CD4-positive, alpha-beta T cell treated with Interleukin-21 for 1 hour (primary cell): ENCODE data around the gene APOL4.
A peak's percentile ranks its signal among the peaks of the same experiment; 100 is the strongest.
"Not testable (repeated sequence)": the region's sequence is repeated elsewhere in the genome, so short reads cannot be mapped to it uniquely, and the experiment has no call there.

Source experiments
- DNase-seq: peaks from one replicate; pipeline ENCODE4 v3.0.0-alpha.2; 2020

The APOL4 gene

DNA sequence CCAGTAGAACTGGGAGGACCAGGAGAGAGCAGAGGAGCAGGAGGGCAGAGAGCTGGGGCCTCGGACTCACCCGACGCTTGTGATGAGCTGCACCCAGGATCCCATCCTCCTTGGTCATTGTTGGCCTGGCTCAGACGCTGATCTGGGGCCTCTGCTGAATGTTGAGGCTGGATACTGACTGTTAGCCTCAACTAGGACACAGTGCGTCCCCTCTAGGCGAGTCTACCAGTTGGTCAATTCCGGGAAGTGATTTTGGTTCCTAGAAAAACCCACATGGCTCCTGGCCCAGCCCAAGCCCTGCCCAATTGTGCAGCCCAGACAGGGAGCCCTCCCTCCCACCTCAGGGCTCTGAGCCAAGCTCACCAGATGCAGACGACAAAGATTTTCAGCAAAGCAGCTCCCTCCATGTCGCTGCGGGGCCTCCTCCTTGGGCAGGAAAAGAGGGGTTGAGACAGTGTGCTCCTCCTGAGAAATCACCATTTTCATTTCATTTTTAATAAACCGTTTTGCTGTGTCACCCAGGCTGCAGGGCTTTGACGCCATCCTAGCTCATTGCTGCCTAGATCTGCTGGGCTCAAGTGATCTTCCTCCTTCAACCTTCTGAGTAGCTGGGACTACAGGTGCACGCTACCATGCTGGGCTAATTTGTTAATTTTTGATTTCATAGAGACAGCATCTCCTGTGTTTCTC lies at the start of gene APOL4:
Gene APOL4 (minus strand): TSS at position 180 of the 690 bp plus-strand sequence. CDS start 75 bp downstream, at position 105.
- no peak for DNase-seq

- not testable (repeated sequence) for DNase-seq
Observed at GRCh38 chr22:36250292-36250960, 48.8 kb upstream of the APOL4 start.

GRCh38 chr22:36249160-36249559 lies 47.6 kb upstream of the APOL4 start:
- no peak for DNase-seq

DNA sequence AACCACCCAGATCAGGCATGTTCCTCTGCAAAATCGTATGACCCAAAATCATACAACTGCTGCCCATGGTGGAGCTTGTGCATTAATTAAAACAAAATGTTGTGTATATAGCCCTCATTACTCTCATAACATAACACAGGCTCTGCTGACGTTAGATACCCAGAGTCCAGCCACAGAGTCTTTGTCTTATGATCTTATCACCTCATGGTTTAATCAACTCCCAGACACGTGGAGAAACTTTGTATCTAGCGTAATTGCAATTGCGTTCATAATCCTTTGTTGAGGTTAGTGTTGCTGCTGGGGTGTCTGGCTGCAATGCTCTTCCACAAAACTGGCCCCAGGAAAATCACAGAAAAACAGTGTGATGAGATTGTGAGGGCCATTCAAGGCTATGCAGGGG lies 46.3 kb upstream of the APOL4 start:
- no peak for DNase-seq

- no peak for DNase-seq
Observed at GRCh38 chr22:36246718-36247117, 45.1 kb upstream of the APOL4 start.

GRCh38 chr22:36245805-36246356 lies 44.3 kb upstream of the APOL4 start:
- no peak for DNase-seq

- DNase-seq, result no peak
Observed at GRCh38 chr22:36244522-36245391, 43.1 kb upstream of the APOL4 start.

- DNase-seq, result no peak
Observed at GRCh38 chr22:36243986-36244385, 42.4 kb upstream of the APOL4 start.

DNA sequence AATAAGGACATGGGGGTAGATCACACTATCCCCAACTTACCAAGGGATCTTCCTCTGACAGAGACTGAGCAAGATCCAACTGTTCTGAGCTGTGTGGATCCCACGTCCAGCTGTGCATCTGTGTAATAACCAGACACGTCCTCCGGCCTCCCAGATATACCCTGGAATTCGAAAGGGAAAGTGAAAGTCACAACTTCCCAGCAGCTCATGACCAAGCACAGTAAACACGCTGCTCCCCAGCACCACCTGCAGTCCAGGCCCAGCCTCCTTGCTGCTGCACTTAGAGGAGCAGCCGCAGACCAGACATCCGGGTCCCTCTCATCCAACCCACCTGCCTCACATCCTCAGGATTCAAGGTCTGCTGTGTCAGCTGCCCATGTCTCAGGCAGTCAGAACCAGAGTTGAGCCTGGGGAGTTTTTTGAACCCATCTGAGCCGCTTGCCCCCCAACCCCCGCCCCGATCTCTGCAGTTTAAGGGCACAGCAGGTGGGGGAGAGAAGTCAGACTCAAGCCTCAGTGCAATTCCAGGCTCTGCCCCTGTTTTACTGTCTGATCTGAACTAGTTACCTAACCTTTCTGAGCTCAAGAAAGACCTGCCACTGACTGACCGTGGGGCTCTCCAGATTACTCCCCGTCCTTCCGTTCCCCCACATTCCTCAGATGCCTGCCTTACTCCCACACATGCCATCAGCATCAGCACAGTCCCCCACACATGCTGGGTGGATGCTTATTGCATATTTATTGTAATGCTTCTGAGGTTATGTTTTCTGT lies 38.0 kb upstream of the APOL4 start, which contains the start of gene APOL2:
Gene APOL2 (minus strand): TSS at position 127 of the 771 bp plus-strand sequence. CDS start 6,365 bp downstream, outside the sequence.
- DNase-seq, result peak; percentile 89

DNA sequence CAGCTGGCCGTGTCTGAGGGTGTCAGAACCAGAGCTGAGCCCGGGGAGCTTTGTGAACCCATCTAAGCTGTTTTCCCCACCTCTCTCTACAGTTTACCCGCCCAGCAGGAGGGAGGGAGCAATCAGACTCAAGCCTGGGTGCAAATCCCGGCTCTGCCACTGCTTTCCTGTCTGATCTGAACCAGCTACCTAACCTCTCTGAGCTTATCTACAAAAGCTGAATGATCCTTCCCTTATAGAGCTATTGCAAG lies 37.5 kb upstream of the APOL4 start:
- DNase-seq, result no peak

- no peak for DNase-seq
Observed at GRCh38 chr22:36238373-36239149, 37.0 kb upstream of the APOL4 start.

DNA sequence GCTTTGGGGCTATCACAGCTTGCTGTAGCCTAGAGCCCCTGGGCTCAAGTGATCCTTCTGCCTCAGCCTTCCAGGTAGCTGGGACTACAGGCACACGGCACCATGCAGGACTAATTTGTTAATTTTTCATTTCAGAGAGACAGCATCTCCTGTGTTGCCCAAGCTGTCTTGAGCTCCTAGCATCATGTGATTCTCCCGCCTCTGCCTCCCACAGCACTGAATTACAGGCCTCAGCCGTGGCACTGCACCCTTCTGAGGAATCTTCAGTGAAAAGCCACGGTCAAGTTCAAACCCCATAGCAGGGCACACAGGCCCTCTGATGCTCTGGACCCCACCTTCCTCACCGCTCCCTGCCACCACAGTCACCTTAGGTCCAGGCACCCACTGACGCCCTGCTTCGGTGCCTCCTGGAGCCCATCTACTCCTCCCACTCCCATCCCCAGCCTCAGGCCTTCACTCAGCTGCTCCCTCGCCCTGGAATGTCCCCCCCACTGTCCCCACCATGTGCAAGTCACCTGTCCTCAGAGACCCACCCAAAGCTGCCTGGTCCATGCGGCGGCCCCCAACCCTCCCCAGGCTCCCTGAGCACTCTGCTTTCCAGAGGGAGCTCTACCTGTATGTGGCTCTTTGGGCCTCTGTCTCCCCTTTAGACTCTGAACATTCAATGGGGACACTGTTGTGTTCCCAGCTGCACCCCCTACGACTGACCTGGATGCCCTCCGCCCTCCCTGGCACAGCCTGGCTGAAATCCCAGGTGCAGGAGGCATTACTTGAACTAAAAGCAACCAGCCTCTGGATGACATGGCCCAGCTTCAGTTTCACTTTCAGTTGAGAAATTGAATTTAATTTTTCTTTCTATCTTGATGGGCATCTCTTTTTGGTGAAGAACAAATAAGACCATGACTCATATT lies 36.1 kb upstream of the APOL4 start:
- DNase-seq, result peak; percentile 41

GRCh38 chr22:36236388-36237319 lies 35.0 kb upstream of the APOL4 start:
- DNase-seq, result no peak

DNA sequence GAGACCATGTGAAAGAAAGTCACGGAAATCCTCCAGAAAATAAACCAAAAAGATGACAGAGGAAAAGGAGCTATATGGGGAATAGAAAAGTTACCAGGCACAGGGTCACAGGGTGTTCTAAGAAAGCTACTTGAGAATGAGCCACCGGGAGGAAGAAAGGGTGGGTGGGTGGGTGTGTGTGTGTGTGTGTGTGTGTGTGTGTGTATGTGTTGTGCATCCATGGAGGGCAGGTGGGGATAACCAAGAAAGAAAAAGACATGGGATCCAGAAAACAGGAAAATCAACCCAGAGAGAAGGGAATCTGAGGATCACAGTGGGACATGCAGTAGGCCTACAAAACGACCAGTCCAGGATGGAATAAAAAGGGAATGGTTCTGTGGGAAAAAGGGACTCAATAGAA lies 34.0 kb upstream of the APOL4 start:
- no peak for DNase-seq

- DNase-seq, result no peak
Observed at GRCh38 chr22:36234919-36235318, 33.3 kb upstream of the APOL4 start.

DNA sequence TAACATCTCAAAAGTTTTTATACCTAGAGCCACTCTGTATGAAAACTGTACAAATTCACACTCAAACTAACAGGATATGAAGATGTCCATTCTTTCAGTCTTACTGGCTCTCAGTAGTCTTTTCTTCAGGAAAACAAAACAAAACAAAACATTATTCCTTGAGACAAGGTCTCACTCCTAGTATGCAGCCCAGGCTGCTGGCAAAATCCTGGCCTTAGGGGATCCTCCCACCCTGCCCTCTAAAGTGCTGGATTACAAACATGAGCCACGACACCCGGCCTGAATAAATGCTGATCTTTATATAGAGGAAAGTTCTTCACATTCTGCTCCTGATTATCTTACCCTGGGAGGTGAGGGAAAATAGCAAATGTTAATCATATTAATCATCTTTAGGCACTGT lies 32.6 kb upstream of the APOL4 start:
- DNase-seq, result no peak

DNA sequence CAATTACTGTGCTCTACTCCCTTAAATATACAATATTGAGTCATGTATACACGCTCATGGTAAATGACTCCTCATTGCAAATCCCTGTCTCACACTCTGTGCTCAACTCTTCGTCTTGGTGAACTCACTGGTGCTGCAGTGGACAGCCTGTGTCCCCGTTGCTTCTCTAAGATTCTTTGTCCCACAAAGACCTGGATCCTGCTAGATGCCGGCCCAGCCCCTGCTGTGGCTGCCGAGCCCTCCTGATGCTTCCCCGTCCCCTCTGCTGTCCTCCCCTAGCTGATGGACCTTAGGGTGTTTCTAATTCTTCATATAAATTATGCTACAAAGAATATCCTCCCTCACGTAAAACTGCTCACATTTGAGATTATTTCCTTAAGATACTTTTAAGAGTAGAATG lies 32.2 kb upstream of the APOL4 start:
- no peak for DNase-seq

DNA sequence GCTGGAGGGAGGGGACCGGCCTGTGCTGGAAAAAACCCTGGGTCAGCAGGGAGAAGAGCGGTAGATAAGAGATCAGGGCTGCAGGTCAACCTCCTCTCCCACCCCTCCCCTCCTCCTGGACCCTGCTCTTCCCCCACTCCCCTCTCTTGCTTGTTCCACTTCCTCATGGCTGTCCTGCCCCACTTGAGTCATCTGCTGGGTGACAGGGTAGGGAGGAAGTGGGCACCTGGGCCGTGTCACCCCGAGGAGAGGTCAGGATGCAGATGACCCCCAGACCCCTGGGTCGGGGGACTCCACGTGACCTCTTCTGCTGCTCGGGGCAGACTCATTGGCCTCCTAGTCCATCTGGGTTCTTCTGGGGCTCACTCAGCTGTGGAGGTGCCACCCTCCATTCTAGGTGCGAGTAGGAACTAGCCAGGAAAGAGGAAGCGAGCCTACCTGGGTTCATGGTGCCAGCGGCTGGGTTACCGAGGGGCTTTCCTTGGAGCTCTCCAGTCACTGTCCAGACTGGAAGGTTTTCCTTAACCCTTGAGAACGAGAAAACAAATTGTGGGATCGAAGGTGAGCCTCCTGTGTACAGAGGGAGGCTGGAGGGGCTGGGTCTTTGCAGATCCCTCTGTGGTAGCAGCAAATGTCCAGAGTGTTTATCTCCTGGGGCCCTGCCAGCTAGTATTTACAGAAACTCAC lies 31.2 kb upstream of the APOL4 start:
- DNase-seq, result no peak

DNA sequence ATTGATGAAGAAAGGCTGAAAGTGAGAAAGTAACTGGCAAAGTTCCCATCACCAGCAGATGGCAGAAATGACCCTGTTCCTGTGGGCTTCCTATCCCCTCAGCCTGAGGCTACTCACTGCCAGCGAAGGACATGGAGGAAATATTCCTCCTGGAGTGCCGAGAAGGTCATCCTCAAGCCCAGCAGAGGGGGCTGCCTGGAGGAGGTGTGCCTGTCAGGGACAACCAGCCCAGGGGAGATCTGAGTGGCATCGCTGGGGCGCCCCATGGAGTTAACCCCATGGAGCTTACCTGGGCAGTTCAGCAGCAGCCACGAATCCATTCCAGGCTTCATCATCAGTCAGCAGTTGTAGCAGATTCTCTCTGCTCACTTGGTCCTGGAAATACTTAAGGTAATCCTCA lies 29.4 kb upstream of the APOL4 start:
- not testable (repeated sequence) for DNase-seq
